GM21360 (cell line): ENCODE results near the gene SUCNR1.
"Not testable (repeated sequence)": the region's sequence is repeated elsewhere in the genome, so short reads cannot be mapped to it uniquely, and the experiment has no call there.

Experiments
- ATAC-seq: cut with Tn5 transposase; IDR thresholded peaks from one replicate; pipeline ENCODE4 v1.9.1; 2021; ENCODE audit warnings: mild to moderate bottlenecking, moderate library complexity; ENCODE audit not compliant: unreplicated experiment

Gene SUCNR1

GRCh38 chr3:151871639-151872468 lies 1.6 kb upstream of the SUCNR1 start:
- ATAC-seq = peak; percentile 92

DNA sequence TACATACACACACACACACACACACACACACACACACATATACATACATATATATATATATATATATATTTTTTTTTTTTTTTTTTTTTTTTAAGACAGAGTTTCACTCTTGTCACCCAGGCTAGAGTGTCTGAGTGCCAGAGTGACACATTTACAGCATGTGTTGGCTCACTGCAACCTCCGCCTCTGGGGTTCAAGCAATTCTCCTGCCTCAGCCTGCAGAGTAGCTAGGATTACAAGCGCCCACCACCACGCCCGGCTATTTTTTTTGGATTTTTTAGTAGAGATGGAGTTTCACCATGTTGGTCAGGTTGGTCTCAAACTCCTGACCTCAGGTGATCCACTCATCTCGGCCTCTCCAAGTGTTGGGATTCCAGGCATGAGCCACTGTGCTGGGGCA lies 636 bp downstream of the SUCNR1 start:
- not testable (repeated sequence) for ATAC-seq

DNA sequence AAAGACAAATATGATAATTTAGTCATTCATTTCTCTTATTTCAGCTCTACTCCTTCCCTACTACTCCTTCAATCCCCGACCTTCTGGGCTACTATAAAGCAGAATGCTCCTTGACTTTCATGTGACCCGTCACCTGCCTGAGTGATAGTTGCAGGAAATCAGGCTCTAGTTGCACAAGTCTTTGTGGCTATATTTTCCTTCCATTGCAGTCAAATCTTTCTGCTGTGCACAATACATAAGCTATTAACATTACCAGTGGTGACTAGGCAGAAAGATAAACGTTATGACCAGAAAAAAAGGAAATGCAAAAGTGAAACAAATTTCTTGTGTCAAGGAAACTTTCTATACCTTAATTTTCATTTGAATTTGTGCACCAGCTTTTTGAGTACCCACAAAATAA lies 2.3 kb downstream of the SUCNR1 start:
- ATAC-seq = no peak

DNA sequence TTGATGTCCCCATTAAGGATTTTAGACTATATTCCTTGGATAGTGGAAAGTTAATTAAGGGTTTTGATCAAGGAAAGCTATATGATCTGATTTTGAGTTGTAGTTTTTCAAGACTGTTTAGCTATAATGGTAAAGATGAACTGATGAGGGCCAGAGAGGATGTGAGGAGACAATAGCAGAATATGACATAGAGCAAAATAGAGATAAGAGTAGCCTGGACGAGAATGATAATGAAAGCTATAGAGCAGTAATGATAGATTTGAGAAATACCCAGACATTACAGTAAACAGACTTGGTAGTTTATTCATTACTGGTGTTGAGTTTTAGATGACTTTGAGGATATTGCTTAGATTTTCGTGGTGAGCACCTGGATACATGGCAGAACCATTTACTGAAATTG lies 3.8 kb downstream of the SUCNR1 start:
- no peak for ATAC-seq

GRCh38 chr3:151878465-151878864 lies 5.0 kb downstream of the SUCNR1 start:
- ATAC-seq = no peak

DNA sequence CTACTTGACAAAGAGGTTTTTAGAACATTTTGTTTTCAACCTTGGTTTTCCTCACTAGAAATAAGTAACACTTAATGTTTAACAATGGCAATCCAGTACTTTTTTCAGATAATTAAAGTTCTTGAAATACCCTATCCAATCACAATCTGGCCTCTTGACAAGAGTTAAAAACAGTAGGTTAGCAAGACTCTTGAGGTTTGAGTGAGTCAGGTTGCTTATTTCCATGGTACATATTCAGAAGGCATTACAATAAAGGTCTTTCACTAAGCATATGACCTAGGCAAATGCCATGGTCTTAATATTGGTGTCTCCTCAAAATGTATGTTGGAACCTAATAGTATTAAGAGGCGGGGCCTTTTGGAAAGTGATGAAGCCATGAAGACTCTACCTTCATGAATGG lies 5.6 kb downstream of the SUCNR1 start:
- no peak for ATAC-seq

- peak; percentile 52 for ATAC-seq
These were observed 6.4 kb downstream of the SUCNR1 start for GRCh38 chr3:151879679-151880415.

GRCh38 chr3:151880416-151880690 lies 6.9 kb downstream of the SUCNR1 start:
- no peak for ATAC-seq

DNA sequence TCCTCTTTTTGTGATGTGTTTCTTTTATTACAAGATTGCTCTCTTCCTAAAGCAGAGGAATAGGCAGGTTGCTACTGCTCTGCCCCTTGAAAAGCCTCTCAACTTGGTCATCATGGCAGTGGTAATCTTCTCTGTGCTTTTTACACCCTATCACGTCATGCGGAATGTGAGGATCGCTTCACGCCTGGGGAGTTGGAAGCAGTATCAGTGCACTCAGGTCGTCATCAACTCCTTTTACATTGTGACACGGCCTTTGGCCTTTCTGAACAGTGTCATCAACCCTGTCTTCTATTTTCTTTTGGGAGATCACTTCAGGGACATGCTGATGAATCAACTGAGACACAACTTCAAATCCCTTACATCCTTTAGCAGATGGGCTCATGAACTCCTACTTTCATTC lies 7.7 kb downstream of the SUCNR1 start:
- ATAC-seq = no peak

GRCh38 chr3:151885397-151885796 lies 12.0 kb downstream of the SUCNR1 start:
- not testable (repeated sequence) for ATAC-seq

DNA sequence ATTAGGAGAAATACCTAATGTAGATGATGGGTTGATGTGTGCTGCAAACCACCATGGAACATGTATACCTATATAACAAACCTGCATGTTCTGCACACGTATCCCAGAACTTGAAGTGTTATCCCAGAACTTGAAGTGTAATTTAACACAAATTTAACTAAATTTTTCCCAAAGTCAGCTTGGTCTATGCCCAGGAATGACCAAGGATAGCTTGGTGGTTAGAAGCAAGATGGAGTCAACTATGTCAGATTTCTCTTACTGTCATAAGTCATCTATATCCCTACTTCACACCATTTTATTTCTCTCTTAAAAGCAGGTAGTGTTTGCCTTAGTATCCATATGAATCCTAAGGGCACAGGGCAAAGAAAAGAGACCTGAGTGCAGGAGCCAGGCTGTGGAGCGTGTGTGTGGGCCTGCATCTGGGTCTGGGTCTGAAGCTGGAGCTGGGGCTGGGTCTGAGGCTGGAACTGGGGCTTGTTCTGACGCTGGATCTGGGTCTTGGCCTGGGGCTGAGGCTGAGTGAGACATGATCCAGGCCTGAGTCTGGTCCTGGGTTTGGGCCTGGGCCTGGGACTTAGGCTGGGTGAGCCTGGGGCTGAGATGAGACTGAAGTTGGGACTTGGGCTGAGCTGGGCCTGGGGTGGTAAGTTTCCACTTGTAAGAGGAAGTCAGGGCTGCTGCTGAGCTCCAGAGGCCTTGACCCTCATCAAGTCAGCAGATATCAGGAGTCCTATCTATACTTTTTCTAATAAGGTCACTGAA lies 14.2 kb downstream of the SUCNR1 start:
- not testable (repeated sequence) for ATAC-seq

DNA sequence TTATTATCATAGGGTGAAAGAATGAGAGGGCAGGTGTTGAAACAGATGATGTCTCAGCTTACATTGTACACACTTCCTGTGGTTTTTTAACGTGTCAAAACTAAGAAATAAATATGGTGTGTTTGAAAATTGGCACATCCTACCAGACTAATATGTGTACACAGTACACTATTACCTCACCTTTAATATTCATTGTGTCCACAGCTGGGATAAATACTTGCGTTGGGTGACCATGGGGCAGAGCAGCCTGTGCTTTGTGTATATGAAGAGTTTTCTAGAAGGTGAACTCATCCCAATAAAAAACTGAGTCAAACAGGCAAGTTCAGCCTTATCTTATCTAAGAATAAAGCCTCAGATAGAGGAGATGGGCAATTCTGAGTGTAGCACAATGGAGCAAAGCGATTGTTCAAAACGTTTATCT lies 17.3 kb downstream of the SUCNR1 start:
- ATAC-seq = no peak

DNA sequence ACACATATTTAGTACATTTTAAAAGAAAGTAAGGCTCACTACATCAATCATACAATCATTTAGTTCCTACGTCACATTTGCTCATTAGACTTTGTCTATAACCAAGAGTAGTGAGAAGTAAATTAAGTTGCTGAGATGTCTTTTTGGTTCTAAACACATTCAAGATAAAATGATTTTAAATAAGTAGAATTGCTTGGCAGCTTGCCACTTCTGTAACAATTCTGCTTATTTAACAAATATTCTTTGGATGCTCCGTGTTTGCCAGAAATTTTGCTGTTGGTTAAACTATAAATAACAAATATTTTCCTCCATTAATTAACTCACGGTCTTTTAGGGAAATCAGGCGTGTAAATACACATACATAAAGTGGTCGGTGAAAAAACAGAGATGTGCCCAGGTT lies 18.3 kb downstream of the SUCNR1 start:
- ATAC-seq = no peak

- no peak for ATAC-seq
These were observed 20.8 kb downstream of the SUCNR1 start for GRCh38 chr3:151894219-151894618.

GRCh38 chr3:151895478-151896241 lies 22.2 kb downstream of the SUCNR1 start:
- no peak for ATAC-seq

DNA sequence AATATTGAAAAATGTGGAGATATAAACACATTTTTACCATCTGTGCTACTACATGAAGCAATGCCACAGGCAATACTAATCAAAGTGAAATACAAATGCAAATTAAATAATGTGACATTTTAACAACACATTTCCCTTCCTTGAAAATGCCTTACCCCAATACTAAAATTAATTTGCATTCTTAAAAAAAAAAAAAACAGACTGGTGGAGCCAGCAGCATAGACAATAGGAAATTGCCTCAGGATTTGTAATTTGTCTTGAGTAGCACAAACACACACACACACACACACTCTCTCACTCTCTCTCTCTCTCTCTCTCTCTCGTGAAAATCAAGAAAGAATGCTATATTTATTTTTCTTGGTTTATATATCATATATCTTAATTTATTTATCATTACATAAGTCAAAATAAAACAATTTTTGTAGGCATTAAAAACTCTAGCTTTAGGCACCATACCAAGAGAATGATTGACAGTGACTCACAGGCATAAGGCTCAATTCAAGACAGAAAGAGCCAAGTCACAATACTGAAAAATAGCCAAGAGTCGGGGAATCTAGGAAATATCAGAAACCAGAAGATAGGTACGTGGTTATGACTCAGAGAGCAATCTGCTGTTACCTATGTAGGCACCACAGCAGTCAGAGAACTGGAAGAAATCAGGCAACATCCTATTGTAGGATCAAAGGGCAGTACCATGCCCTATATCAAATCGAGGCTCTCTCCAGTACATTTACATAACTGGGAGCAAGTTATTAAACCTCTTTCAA lies 23.0 kb downstream of the SUCNR1 start:
- ATAC-seq = no peak

GRCh38 chr3:151898121-151898520 lies 24.7 kb downstream of the SUCNR1 start:
- ATAC-seq = not testable (repeated sequence)

GRCh38 chr3:151898564-151899261 lies 25.3 kb downstream of the SUCNR1 start:
- not testable (repeated sequence) for ATAC-seq

DNA sequence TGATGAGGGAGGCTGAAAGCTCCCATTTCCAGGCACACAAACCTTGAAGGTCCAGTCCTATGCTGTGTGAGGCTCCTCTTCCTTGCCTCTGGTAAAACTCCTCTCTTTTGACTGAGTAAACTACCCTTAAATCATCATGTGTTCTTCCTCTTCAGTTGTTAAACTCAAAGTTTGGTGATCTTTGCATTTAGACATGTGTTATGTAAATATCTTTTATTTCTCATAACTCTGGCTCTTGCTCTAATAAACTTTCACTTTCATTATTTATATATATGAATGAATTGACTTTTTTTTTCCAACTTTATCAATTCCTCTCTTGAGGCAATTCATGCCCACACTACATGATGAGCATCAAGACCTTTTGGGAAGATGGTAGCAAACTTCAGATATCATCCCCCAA lies 26.6 kb downstream of the SUCNR1 start:
- ATAC-seq = no peak

GRCh38 chr3:151900460-151900859 lies 27.0 kb downstream of the SUCNR1 start:
- no peak for ATAC-seq
